Occipital lobe (tissue), 2 donors: ENCODE data around the gene TBC1D10A. TPM values are rescaled to one million over a fixed set of nuclear protein-coding genes. Genes with fewer than 3 reads are reported as not detected.
A peak's percentile ranks its signal among the peaks of the same experiment; 100 is the strongest.

Source experiments
- DNase-seq: peaks from one replicate; lab custom pipeline; 2025; lab: John Stamatoyannopoulos, UW
- total RNA-seq: library from RNA; depleted of rRNA; stranded (reverse); fragments of >200 nt; gene quantifications from one replicate; pipeline ENCODE4 v1.2.3, GENCODE V29; 2014

The TBC1D10A gene, protein sequence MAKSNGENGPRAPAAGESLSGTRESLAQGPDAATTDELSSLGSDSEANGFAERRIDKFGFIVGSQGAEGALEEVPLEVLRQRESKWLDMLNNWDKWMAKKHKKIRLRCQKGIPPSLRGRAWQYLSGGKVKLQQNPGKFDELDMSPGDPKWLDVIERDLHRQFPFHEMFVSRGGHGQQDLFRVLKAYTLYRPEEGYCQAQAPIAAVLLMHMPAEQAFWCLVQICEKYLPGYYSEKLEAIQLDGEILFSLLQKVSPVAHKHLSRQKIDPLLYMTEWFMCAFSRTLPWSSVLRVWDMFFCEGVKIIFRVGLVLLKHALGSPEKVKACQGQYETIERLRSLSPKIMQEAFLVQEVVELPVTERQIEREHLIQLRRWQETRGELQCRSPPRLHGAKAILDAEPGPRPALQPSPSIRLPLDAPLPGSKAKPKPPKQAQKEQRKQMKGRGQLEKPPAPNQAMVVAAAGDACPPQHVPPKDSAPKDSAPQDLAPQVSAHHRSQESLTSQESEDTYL
- 10.0 TPM for total RNA-seq

- peak; percentile 86 for DNase-seq
Measured at GRCh38 chr22:30326706-30327362, at the start of gene TBC1D10A. Gene TBC1D10A, minus strand, starts transcription at chr22:30326941. Its CDS starts 60 bp downstream, at chr22:30326881.

- DNase-seq = no peak
Measured at GRCh38 chr22:30375312-30375849, 48.6 kb upstream of the TBC1D10A start.

DNA sequence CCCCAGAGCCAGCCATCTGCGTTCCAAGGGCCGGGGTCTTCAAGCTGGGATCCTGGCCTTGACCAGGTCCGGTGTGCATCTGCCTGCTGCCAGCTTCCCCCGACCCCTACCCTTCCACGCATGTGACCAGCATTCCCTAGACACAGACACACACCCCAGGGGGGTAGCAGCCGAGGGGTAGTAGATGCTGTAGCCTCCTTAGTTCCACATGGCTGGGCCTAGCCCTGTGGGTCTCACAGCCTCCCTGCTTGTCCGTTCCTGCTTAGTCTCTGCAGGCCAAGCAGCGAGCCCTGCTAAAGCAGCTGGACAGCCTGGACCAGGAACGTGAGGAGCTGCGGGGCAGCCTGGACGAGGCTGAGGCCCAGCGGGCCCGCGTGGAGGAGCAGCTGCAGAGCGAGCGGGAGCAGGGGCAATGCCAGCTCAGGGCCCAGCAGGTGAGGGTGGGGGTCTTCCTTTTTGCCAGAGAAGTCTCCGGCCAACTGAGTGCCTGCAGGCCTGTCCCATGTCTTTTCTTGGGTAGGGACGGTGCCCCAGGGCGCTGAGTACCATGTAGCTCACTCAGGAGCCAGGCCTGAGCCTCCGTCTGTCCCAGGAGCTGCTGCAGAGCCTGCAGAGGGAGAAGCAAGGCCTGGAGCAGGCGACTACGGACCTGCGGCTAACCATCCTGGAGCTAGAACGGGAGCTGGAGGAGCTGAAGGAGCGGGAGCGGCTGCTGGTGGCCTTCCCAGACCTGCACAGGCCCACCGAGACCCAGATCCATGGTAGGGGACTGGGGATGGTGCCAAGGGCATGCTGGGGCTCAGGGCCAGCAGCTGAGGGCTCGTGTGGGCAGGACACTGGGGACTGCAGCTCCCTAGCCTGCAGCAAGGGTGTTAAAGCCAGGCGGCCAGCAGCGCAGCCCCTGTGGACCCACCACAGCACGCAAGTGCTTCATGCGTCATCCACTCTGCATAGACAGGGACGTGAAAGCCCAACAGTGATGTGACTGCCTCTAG, 46.9 kb upstream of the TBC1D10A start:
- no peak for DNase-seq

DNA sequence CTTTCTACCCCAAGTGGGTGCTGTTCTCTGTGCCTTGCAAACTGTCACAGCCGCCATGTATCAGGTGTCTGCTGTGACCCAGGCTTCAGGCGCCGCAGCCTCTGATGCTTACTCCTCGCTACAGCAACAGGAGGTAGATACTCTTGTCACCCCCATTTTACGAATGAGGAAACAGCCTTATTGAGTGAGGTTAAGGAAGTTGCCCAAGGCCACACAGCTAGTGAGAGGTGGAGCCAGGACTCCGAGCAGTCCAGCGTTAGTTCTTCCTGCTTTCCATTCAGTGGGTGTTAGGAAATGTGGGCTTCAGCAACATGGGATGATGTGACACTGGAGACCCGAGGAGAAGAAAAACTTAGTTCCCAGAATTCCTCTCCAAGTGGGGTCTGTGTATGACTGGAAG, 46.2 kb upstream of the TBC1D10A start:
- no peak for DNase-seq

DNA sequence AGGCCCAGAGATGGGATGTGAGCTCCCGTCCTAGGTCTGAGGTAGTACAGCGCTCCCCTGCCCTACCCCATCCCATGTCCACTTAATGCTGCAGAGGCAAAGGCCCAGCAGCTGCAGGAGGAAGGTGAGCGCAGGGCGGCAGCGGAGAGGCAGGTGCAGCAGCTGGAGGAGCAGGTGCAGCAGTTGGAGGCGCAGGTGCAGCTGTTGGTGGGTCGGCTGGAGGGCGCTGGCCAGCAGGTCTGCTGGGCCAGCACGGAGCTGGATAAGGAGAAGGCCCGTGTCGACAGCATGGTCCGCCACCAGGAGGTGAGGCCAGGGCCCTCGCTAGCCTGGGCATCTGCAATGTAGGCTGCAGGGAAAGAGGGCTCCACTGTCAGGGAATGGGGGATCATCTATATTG, 45.2 kb upstream of the TBC1D10A start:
- no peak for DNase-seq

DNA sequence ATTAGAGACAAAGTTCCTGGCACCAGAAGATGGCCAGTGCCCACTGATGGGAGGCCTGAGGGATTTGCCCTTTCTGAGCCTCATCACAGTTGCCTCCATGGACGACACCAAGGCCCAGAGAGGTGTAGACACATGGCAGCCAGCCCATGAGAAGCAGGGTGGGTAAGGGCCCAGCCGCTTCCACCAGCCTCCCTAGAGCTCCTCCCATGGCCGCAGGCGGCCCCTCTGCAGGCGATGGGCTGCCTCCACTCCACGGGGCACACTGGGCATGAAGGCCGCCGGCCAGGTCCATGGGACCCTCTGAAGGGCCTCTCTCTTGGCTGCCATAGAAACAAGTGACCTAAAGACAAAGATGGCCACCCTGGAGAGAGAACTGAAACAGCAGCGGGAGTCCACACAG, 44.6 kb upstream of the TBC1D10A start:
- no peak for DNase-seq

- DNase-seq = no peak
Measured at GRCh38 chr22:30370641-30371230, 44.0 kb upstream of the TBC1D10A start.

- DNase-seq = no peak
Measured at GRCh38 chr22:30368420-30368819, 41.7 kb upstream of the TBC1D10A start.

- DNase-seq = no peak
Measured at GRCh38 chr22:30365891-30366290, 39.1 kb upstream of the TBC1D10A start.

DNA sequence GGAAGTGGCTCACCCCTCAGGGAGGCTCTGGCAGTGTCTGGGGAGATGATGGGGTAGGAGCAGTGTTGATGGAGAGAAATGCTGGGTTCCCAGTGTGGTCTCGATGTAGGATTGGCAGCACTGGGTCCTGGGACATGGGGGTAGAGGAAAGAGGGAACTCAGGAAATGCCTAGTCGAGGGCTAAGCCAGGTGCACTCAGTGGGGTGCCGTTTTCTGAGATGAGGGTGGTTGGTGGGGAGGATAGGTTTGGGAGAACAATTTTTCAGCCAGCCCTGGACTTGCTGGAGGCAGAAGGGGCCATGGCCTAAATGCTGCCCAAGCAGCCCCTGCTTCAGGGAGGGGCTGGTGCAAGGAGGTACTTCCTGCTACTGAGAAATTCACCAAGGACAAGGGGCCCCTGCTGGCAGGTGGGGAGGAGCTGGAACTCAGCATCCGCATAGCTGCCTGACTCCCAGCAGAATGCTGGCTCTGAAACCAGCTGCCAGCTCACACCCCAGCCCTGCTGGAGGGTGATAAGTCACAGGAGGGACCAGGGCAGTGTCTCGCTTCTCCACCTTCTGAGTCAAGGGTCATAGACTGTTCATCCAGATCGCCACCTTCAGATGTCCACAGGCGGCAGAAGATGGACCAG, 36.0 kb upstream of the TBC1D10A start:
- no peak for DNase-seq

GRCh38 chr22:30361916-30362650, 35.3 kb upstream of the TBC1D10A start:
- DNase-seq = no peak

- DNase-seq = no peak
Measured at GRCh38 chr22:30358541-30358940, 31.8 kb upstream of the TBC1D10A start.

GRCh38 chr22:30357650-30358215, 31.0 kb upstream of the TBC1D10A start:
- no peak for DNase-seq

- DNase-seq = no peak
Measured at GRCh38 chr22:30357236-30357570, 30.5 kb upstream of the TBC1D10A start.

DNA sequence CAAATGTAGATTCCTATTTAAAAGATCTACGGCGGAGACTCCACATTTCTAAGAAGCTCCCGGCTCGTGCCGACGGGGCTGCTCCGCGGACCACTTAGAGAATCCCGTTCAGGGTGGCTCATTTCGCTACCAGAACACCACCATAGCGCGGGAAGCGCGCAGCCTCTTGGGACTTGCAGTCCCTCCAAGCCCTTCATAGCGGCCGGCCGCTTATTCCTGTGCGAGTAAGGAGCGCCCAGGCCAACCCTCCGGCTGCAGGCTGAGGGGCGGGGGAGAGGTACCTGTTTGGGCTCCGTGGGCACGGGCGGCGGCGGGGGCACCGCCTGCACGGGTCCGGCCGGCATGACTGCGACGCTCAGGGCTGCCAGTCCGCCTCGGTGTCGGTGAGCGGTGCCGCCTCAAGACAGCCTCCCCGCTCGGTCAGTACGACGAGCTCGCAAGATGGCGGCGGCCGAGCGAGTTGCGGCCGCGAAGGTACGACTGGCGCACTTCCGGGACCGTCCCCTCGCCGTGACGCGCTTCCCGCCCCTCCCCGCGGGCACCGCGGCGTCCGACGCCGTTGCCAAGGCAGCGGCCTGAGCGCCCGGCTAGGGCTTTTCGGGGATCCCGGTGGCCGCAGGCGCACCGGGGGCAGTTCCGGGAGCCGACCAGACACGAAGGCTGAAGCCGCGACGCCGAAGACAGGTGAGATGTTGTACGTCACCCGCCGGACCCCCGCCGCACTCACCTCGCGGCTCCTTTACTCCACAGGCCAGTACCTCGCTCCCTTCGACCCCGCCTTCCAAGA, 29.9 kb upstream of the TBC1D10A start, which contains the start of the genes CCDC157 and SF3A1:
Gene CCDC157 (plus strand): TSS at position 559 of the 787 bp plus-strand sequence. CDS start 8,994 bp downstream, outside the sequence.
Gene SF3A1 (minus strand): TSS at position 446 of the 787 bp plus-strand sequence. CDS start 102 bp downstream, at position 344.
- peak; percentile 88 for DNase-seq

DNA sequence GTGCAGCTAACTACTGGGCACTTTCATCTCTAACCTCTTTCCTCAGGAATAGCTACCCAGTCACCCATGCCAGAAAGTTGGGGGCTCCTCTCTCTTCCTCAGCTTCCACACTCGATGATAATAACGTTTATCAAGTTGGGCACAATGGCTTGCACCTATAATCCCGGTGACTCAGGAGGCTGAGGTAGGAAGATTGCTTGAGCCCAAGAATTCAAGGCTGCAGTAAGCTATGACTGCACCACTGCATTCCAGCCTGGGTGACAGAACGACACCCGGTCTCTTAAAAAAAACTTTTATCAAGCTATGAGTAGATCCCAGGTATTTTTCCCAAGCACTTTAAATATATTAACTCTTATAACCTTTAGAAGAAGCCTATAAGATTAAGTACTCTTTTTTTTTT, 27.9 kb upstream of the TBC1D10A start:
- no peak for DNase-seq

DNA sequence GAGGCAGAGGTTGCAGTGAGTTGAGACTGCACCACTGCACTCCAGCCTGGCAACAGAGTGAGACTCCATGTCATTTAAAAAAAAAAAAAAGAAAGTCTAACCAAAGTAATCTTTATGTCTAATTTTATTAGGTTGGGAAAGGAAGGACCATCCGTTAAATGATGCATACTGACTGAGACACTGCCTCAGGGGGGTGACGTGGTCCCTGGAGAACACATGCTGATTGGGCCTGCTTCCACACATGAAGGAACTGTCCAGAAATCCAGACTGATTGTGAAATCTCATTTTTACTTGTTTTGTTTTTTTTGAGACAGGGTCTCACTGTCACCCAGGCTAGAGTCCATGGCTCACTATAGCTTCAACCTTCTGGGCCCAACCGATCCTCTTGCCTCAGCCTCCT, 24.5 kb upstream of the TBC1D10A start:
- no peak for DNase-seq

DNA sequence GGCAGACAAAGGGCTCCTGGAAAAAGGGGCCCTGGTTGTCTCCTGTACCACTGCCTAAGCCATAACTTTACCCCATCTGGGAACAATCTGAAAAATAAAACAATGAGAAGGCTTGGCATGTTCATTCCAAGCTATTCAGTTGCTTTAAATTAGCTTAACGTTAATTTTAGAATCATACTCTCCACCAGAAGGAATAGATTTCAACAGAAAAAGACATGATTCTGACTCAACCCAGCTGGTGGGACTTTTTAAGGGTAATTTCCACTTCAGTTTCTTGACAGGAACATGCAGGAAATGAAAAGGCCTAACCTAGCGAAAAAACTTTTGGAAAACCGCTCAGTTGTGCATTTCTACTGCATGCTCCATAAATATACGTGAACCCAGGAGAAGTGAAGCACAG, 22.1 kb upstream of the TBC1D10A start:
- no peak for DNase-seq
